ENCODE results near the gene TNIP3. TPM values are rescaled to one million over a fixed set of nuclear protein-coding genes. Genes with fewer than 3 reads are reported as not detected.

Gene TNIP3
- total and polyA plus RNA-seq, 2 donors (not counting 1 experiment from before 2014, with no cell fraction given), result not detected

DNA sequence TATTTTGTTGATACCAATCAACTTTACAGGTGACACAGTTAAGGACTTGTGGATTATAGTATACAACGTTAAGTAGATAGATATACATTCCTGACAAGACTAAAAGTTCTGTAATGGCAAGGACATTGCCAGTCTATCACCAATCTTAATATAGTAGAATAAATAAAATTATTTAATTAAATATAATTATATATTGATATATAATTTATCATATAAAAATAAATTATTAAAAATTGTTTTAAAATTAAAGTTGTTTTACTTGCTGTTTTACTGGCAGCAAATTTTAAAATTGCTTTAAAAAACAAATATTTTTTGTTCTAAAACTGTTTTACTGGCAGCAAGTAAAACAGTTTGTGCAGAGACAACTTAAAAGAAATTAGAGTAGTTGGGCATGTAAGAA is 18.7 kb downstream of the TNIP3 start:
- intact Hi-C loops (cut with micrococcal nuclease), result no loop called here
- Histone ChIP-seq H3K4me2 (replicated peaks; ENCODE audit: low read depth, low read length, poor library complexity, severe bottlenecking) (no peak overlapping the region), H3K9me3 (ENCODE audit: control extremely low read depth in 1 of 3, control insufficient read depth in 2 of 3, insufficient read depth in 1 of 3, low read length in 2 of 3) (no peaks in the 10 kb centered on the region), H3K4me3 (ENCODE audit: control extremely low read depth in 1 of 5, extremely low read depth in 1 of 5, insufficient read depth in 1 of 5, low read depth in 2 of 5, low read length in 4 of 5) (no peak overlapping the region), H3K9ac (ENCODE audit: low read length) (no peak overlapping the region), H3K79me2 (ENCODE audit: control insufficient read depth, insufficient read depth, low read length) (no peaks in the 10 kb centered on the region), H2AFZ (ENCODE audit: insufficient read depth, low read depth, low read length, poor library complexity, severe bottlenecking) (no peak overlapping the region), H4K20me1 (ENCODE audit: control insufficient read depth, insufficient read depth, low read length, poor library complexity, severe bottlenecking) (no peaks in the 10 kb centered on the region), H3K27ac (ENCODE audit: low read length in 2 of 2) (no peak overlapping the region), H3K36me3 (replicated peaks in 1 of 2; ENCODE audit: control extremely low read depth in 1 of 2, control insufficient read depth in 1 of 2, extremely low read depth in 1 of 2, insufficient read depth in 2 of 2, low read length in 1 of 2) (no peaks in the 10 kb centered on the region), H3K4me1 (ENCODE audit: control insufficient read depth in 2 of 2, insufficient read depth in 2 of 2, low read length in 2 of 2) (no peaks in the 10 kb centered on the region), H3K27me3 (replicated peaks in 1 of 4; ENCODE audit: control extremely low read depth in 1 of 4, control insufficient read depth in 3 of 4, insufficient read depth in 4 of 4, low read length in 3 of 4) (no peaks in the 10 kb centered on the region)
- no CpG with 5 or more reads among the region's 1 CpG for WGBS (ENCODE audit: insufficient coverage)
- H3K9me3 Mint-ChIP-seq (ENCODE audit: insufficient read depth), result no peaks in the 10 kb centered on the region
- no peak for DNase-seq
- ChIA-PET CTCF (no interaction called here), POLR2A (no interaction called here)
- H3K27ac Mint-ChIP-seq, result no peak overlapping the region
- H3K27me3 Mint-ChIP-seq, result peaks cover 4% of the 10 kb centered on the region
- H3K4me3 Mint-ChIP-seq, result no peak overlapping the region
- TF ChIP-seq EZH2 (IDR thresholded peaks at IDR 0.05; ENCODE audit: borderline replicate concordance, insufficient read depth, low read depth, low read length, poor library complexity, severe bottlenecking), result no peak
- no peak for ATAC-seq (ENCODE audit: low read depth)
- no peaks in the 10 kb centered on the region for H3K4me1 Mint-ChIP-seq

DNA sequence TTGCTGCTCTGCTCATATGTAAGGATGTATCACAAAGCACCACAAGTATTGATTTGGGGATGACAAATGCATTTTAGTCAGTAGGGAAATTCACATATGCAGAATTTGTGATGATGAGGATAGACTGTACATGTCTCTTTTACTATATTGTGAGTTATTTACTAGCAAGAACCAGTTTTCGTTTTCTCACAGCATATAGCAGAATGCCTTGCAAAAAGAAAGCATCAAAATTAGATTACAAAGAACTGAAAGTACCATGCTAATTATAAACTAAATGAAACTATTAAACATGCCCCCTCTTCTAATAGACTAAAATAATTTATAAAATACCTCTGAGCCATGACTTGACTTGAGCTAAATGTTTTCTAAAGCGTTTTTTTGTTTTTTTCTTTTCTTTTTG is 20.1 kb downstream of the TNIP3 start:
- no peak overlapping the region for H3K27ac Mint-ChIP-seq

More for the DNA sequence above, 20.1 kb downstream of the TNIP3 start:
- Histone ChIP-seq H3K27me3 (replicated peaks in 1 of 4; ENCODE audit: control extremely low read depth in 1 of 4, control insufficient read depth in 3 of 4, insufficient read depth in 4 of 4, low read length in 3 of 4) (no peaks in the 10 kb centered on the region), H2AFZ (ENCODE audit: insufficient read depth, low read depth, low read length, poor library complexity, severe bottlenecking) (no peak overlapping the region), H3K4me3 (ENCODE audit: control extremely low read depth in 1 of 5, extremely low read depth in 1 of 5, insufficient read depth in 1 of 5, low read depth in 2 of 5, low read length in 4 of 5) (no peak overlapping the region), H3K27ac (ENCODE audit: low read length in 2 of 2) (no peak overlapping the region), H3K36me3 (replicated peaks in 1 of 2; ENCODE audit: control extremely low read depth in 1 of 2, control insufficient read depth in 1 of 2, extremely low read depth in 1 of 2, insufficient read depth in 2 of 2, low read length in 1 of 2) (no peaks in the 10 kb centered on the region), H3K4me2 (replicated peaks; ENCODE audit: low read depth, low read length, poor library complexity, severe bottlenecking) (no peak overlapping the region), H3K9ac (ENCODE audit: low read length) (no peak overlapping the region), H3K79me2 (ENCODE audit: control insufficient read depth, insufficient read depth, low read length) (no peaks in the 10 kb centered on the region), H3K4me1 (ENCODE audit: control insufficient read depth in 2 of 2, insufficient read depth in 2 of 2, low read length in 2 of 2) (no peaks in the 10 kb centered on the region), H3K9me3 (ENCODE audit: control extremely low read depth in 1 of 3, control insufficient read depth in 2 of 3, insufficient read depth in 1 of 3, low read length in 2 of 3) (no peaks in the 10 kb centered on the region), H4K20me1 (ENCODE audit: control insufficient read depth, insufficient read depth, low read length, poor library complexity, severe bottlenecking) (no peaks in the 10 kb centered on the region)
- Mint-ChIP-seq H3K4me1 (no peaks in the 10 kb centered on the region), H3K27me3 (peaks cover 3% of the 10 kb centered on the region), H3K9me3 (ENCODE audit: insufficient read depth) (no peaks in the 10 kb centered on the region), H3K4me3 (no peak overlapping the region)
- ATAC-seq (ENCODE audit: low read depth), result no peak
- intact Hi-C loops (cut with micrococcal nuclease), result no loop called here
- DNase-seq, result no peak
- TF ChIP-seq, protein P1, sequence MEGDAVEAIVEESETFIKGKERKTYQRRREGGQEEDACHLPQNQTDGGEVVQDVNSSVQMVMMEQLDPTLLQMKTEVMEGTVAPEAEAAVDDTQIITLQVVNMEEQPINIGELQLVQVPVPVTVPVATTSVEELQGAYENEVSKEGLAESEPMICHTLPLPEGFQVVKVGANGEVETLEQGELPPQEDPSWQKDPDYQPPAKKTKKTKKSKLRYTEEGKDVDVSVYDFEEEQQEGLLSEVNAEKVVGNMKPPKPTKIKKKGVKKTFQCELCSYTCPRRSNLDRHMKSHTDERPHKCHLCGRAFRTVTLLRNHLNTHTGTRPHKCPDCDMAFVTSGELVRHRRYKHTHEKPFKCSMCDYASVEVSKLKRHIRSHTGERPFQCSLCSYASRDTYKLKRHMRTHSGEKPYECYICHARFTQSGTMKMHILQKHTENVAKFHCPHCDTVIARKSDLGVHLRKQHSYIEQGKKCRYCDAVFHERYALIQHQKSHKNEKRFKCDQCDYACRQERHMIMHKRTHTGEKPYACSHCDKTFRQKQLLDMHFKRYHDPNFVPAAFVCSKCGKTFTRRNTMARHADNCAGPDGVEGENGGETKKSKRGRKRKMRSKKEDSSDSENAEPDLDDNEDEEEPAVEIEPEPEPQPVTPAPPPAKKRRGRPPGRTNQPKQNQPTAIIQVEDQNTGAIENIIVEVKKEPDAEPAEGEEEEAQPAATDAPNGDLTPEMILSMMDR (IDR thresholded peaks at IDR 0.05), result no peak
- no peak for TF ChIP-seq EZH2 (IDR thresholded peaks at IDR 0.05; ENCODE audit: borderline replicate concordance, insufficient read depth, low read depth, low read length, poor library complexity, severe bottlenecking)
- CTCF ChIA-PET, result no interaction called here
- POLR2A ChIA-PET, result no interaction called here
- 100% methylated on average over 1 of the region's 2 CpGs for WGBS (ENCODE audit: insufficient coverage)
